B cell (primary cell): ENCODE data around the gene KRTAP12-2.

Experiments
- EZH2 ChIP-seq: IDR thresholded peaks from 2 replicates; pipeline ENCODE4 v1.6.1; 2012; ENCODE audit warnings: borderline replicate concordance, low read depth, mild to moderate bottlenecking, moderate library complexity, low read length; ENCODE audit not compliant: insufficient read depth, poor library complexity, severe bottlenecking
- TF ChIP-seq, protein P1 (sequence below): fragments of 200-600 bp; IDR thresholded peaks from one replicate; pipeline ENCODE4 v1.8.0; 2022; ENCODE audit warnings: antibody characterized with exemption, mild to moderate bottlenecking

DNA sequence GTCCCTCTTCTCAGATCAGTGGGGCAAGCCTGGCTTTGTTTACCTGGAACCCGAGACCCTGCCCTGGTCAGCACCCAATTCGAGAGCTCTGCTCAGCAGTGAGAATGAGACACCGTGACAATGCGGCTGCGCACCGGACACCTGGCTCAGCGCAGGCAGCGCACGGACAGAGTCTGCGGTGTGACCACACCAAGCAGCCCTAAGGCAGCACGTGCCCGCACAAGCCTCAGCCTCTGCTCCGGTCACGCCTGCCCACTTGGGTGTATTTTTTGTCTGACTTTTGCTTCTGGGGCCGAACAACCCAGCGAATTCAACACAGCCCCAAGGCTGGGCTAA, 50.2 kb downstream of the KRTAP12-2 start:
- TF ChIP-seq, protein P1, sequence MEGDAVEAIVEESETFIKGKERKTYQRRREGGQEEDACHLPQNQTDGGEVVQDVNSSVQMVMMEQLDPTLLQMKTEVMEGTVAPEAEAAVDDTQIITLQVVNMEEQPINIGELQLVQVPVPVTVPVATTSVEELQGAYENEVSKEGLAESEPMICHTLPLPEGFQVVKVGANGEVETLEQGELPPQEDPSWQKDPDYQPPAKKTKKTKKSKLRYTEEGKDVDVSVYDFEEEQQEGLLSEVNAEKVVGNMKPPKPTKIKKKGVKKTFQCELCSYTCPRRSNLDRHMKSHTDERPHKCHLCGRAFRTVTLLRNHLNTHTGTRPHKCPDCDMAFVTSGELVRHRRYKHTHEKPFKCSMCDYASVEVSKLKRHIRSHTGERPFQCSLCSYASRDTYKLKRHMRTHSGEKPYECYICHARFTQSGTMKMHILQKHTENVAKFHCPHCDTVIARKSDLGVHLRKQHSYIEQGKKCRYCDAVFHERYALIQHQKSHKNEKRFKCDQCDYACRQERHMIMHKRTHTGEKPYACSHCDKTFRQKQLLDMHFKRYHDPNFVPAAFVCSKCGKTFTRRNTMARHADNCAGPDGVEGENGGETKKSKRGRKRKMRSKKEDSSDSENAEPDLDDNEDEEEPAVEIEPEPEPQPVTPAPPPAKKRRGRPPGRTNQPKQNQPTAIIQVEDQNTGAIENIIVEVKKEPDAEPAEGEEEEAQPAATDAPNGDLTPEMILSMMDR, result no peak
- TF ChIP-seq EZH2, result no peak
